Subcutaneous adipose tissue (tissue), 4 donors: ENCODE results near the gene CCSER1. TPM values are rescaled to one million over a fixed set of nuclear protein-coding genes. Genes with fewer than 3 reads are reported as not detected.

Experiments used
- CTCF ChIP-seq: fragments of 450-650 bp; IDR thresholded peaks from one replicate; pipeline ENCODE4 v1.5.1; 2016; ENCODE audit warnings: low read depth, mild to moderate bottlenecking, control low read depth, antibody characterized with exemption, moderate library complexity
- total RNA-seq, 4 donors: library from RNA; depleted of rRNA; stranded (reverse); fragments of >200 nt; gene quantifications; one replicate each; pipeline ENCODE4 v1.1.0, GENCODE V29; 2016

Gene CCSER1
- total RNA-seq, 4 donors from 2014 or later: 8.0 to 18.1 (median 16.0) TPM

- TF ChIP-seq CTCF: no peak
These were observed 949.0 kb downstream of the CCSER1 start for GRCh38 chr4:91076147-91076546.

- no peak for TF ChIP-seq CTCF
These were observed 958.8 kb downstream of the CCSER1 start for GRCh38 chr4:91085961-91086360.

- TF ChIP-seq CTCF: no peak
These were observed 960.5 kb downstream of the CCSER1 start for GRCh38 chr4:91087743-91088142.

- TF ChIP-seq CTCF: no peak
These were observed 962.0 kb downstream of the CCSER1 start for GRCh38 chr4:91089178-91089577.

GRCh38 chr4:91092398-91092980 is 965.3 kb downstream of the CCSER1 start:
- no peak for TF ChIP-seq CTCF

GRCh38 chr4:91099666-91100065 is 972.5 kb downstream of the CCSER1 start:
- TF ChIP-seq CTCF: no peak

- TF ChIP-seq CTCF: no peak
These were observed 981.6 kb downstream of the CCSER1 start for GRCh38 chr4:91108751-91109150.
